ENCODE measurements around the gene ELMO3.

Gene ELMO3

GRCh38 chr16:67190448-67191399 is 8.2 kb upstream of the ELMO3 start:
- Histone ChIP-seq H3K4me1 (ENCODE audit: control insufficient read depth, insufficient read depth, low read length) (peaks cover 18% of the 10 kb centered on the region), H3K27ac (ENCODE audit: insufficient read depth, low read depth, low read length, poor library complexity, severe bottlenecking) (no peak overlapping the region), H3K27me3 (ENCODE audit: control insufficient read depth, insufficient read depth, low read length, poor library complexity, severe bottlenecking) (peaks cover 9% of the 10 kb centered on the region), H3K36me3 (ENCODE audit: control insufficient read depth, insufficient read depth, low read length) (peaks cover 18% of the 10 kb centered on the region), H3K4me3 (ENCODE audit: insufficient read depth, low read depth, low read length) (no peak overlapping the region), H3K9me3 (ENCODE audit: control insufficient read depth, low read length) (no peaks in the 10 kb centered on the region)
- WGBS, 2 experiments, result 88 to 91% methylated on average over 13 of the region's 13 CpGs

- Histone ChIP-seq H3K4me3 (ENCODE audit: insufficient read depth, low read depth, low read length) (peak overlapping the region; percentile 100), H3K9me3 (ENCODE audit: control insufficient read depth, low read length) (no peaks in the 10 kb centered on the region), H3K27me3 (ENCODE audit: control insufficient read depth, insufficient read depth, low read length, poor library complexity, severe bottlenecking) (peaks cover 2% of the 10 kb centered on the region), H3K27ac (ENCODE audit: insufficient read depth, low read depth, low read length, poor library complexity, severe bottlenecking) (no peak overlapping the region), H3K4me1 (ENCODE audit: control insufficient read depth, insufficient read depth, low read length) (peaks cover 15% of the 10 kb centered on the region), H3K36me3 (ENCODE audit: control insufficient read depth, insufficient read depth, low read length) (peaks cover 26% of the 10 kb centered on the region)
- WGBS, 2 experiments, result 41 to 44% methylated on average over 9 of the region's 9 CpGs
These were observed 7.4 kb upstream of the ELMO3 start for GRCh38 chr16:67191411-67191994.

- H3K27me3 ChIP-seq (ENCODE audit: control insufficient read depth, insufficient read depth, low read length, poor library complexity, severe bottlenecking), result no peaks in the 10 kb centered on the region
- WGBS, 2 experiments, result 1% methylated on average over 54 of the region's 54 CpGs
- no peak within 1 kb of the TSS for H3K27ac ChIP-seq (ENCODE audit: insufficient read depth, low read depth, low read length, poor library complexity, severe bottlenecking)
- peaks cover 32% of the 10 kb centered on the region for H3K36me3 ChIP-seq (ENCODE audit: control insufficient read depth, insufficient read depth, low read length)
- peak within 1 kb of the TSS; percentile 100 for H3K4me3 ChIP-seq (ENCODE audit: insufficient read depth, low read depth, low read length)
- H3K4me1 ChIP-seq (ENCODE audit: control insufficient read depth, insufficient read depth, low read length), result peaks cover 9% of the 10 kb centered on the region
- H3K9me3 ChIP-seq (ENCODE audit: control insufficient read depth, low read length), result no peaks in the 10 kb centered on the region
These were observed 6.8 kb upstream of the ELMO3 start, which contains the start of gene E2F4 for GRCh38 chr16:67191995-67192681. Gene E2F4 (plus strand): TSS chr16:67192155. CDS start chr16:67192228, 73 bp downstream.

GRCh38 chr16:67192781-67193361 is 6.1 kb upstream of the ELMO3 start:
- 44 to 54% methylated on average over 17 of the region's 17 CpGs for WGBS, 2 experiments
- Histone ChIP-seq H3K4me3 (ENCODE audit: insufficient read depth, low read depth, low read length) (peak overlapping the region; percentile 100), H3K4me1 (ENCODE audit: control insufficient read depth, insufficient read depth, low read length) (peaks cover 8% of the 10 kb centered on the region), H3K36me3 (ENCODE audit: control insufficient read depth, insufficient read depth, low read length) (peaks cover 36% of the 10 kb centered on the region), H3K27me3 (ENCODE audit: control insufficient read depth, insufficient read depth, low read length, poor library complexity, severe bottlenecking) (no peaks in the 10 kb centered on the region), H3K27ac (ENCODE audit: insufficient read depth, low read depth, low read length, poor library complexity, severe bottlenecking) (no peak overlapping the region), H3K9me3 (ENCODE audit: control insufficient read depth, low read length) (no peaks in the 10 kb centered on the region)

GRCh38 chr16:67193536-67193935 is 5.4 kb upstream of the ELMO3 start:
- no peaks in the 10 kb centered on the region for H3K27me3 ChIP-seq (ENCODE audit: control insufficient read depth, insufficient read depth, low read length, poor library complexity, severe bottlenecking)
- H3K36me3 ChIP-seq (ENCODE audit: control insufficient read depth, insufficient read depth, low read length), result peaks cover 36% of the 10 kb centered on the region
- peaks cover 8% of the 10 kb centered on the region for H3K4me1 ChIP-seq (ENCODE audit: control insufficient read depth, insufficient read depth, low read length)
- H3K9me3 ChIP-seq (ENCODE audit: control insufficient read depth, low read length), result no peaks in the 10 kb centered on the region
- H3K27ac ChIP-seq (ENCODE audit: insufficient read depth, low read depth, low read length, poor library complexity, severe bottlenecking), result no peak overlapping the region
- H3K4me3 ChIP-seq (ENCODE audit: insufficient read depth, low read depth, low read length), result no peak overlapping the region

GRCh38 chr16:67194260-67194659 is 4.7 kb upstream of the ELMO3 start:
- no peaks in the 10 kb centered on the region for H3K27me3 ChIP-seq (ENCODE audit: control insufficient read depth, insufficient read depth, low read length, poor library complexity, severe bottlenecking)
- 93 to 95% methylated on average over 4 to 6 of the region's 6 CpGs for WGBS, 2 experiments
- H3K9me3 ChIP-seq (ENCODE audit: control insufficient read depth, low read length), result no peaks in the 10 kb centered on the region
- H3K4me1 ChIP-seq (ENCODE audit: control insufficient read depth, insufficient read depth, low read length), result peaks cover 8% of the 10 kb centered on the region
- H3K4me3 ChIP-seq (ENCODE audit: insufficient read depth, low read depth, low read length), result no peak overlapping the region
- H3K36me3 ChIP-seq (ENCODE audit: control insufficient read depth, insufficient read depth, low read length), result peaks cover 36% of the 10 kb centered on the region
- H3K27ac ChIP-seq (ENCODE audit: insufficient read depth, low read depth, low read length, poor library complexity, severe bottlenecking), result no peak overlapping the region

- 94 to 95% methylated on average over 5 of the region's 5 CpGs for WGBS, 2 experiments
- H3K4me1 ChIP-seq (ENCODE audit: control insufficient read depth, insufficient read depth, low read length), result peaks cover 8% of the 10 kb centered on the region
- H3K9me3 ChIP-seq (ENCODE audit: control insufficient read depth, low read length), result no peaks in the 10 kb centered on the region
- no peaks in the 10 kb centered on the region for H3K27me3 ChIP-seq (ENCODE audit: control insufficient read depth, insufficient read depth, low read length, poor library complexity, severe bottlenecking)
- peaks cover 36% of the 10 kb centered on the region for H3K36me3 ChIP-seq (ENCODE audit: control insufficient read depth, insufficient read depth, low read length)
- no peak overlapping the region for H3K27ac ChIP-seq (ENCODE audit: insufficient read depth, low read depth, low read length, poor library complexity, severe bottlenecking)
- no peak overlapping the region for H3K4me3 ChIP-seq (ENCODE audit: insufficient read depth, low read depth, low read length)
These were observed 3.3 kb upstream of the ELMO3 start for GRCh38 chr16:67195676-67196075.

- Histone ChIP-seq H3K36me3 (ENCODE audit: control insufficient read depth, insufficient read depth, low read length) (peaks cover 36% of the 10 kb centered on the region), H3K4me3 (ENCODE audit: insufficient read depth, low read depth, low read length) (no peak overlapping the region), H3K27ac (ENCODE audit: insufficient read depth, low read depth, low read length, poor library complexity, severe bottlenecking) (no peak overlapping the region), H3K9me3 (ENCODE audit: control insufficient read depth, low read length) (no peaks in the 10 kb centered on the region), H3K4me1 (ENCODE audit: control insufficient read depth, insufficient read depth, low read length) (peaks cover 8% of the 10 kb centered on the region), H3K27me3 (ENCODE audit: control insufficient read depth, insufficient read depth, low read length, poor library complexity, severe bottlenecking) (no peaks in the 10 kb centered on the region)
- 96 to 97% methylated on average over 1 of the region's 1 CpG for WGBS, 2 experiments
These were observed 2.0 kb upstream of the ELMO3 start for GRCh38 chr16:67196881-67197280.

GRCh38 chr16:67197704-67198103 is 1.2 kb upstream of the ELMO3 start:
- Histone ChIP-seq H3K36me3 (ENCODE audit: control insufficient read depth, insufficient read depth, low read length) (peaks cover 36% of the 10 kb centered on the region), H3K4me3 (ENCODE audit: insufficient read depth, low read depth, low read length) (no peak overlapping the region), H3K4me1 (ENCODE audit: control insufficient read depth, insufficient read depth, low read length) (peaks cover 8% of the 10 kb centered on the region), H3K27me3 (ENCODE audit: control insufficient read depth, insufficient read depth, low read length, poor library complexity, severe bottlenecking) (no peaks in the 10 kb centered on the region), H3K9me3 (ENCODE audit: control insufficient read depth, low read length) (no peaks in the 10 kb centered on the region), H3K27ac (ENCODE audit: insufficient read depth, low read depth, low read length, poor library complexity, severe bottlenecking) (no peak overlapping the region)
- WGBS, 2 experiments, result 93 to 97% methylated on average over 6 of the region's 6 CpGs
